ENCODE results near the gene SCGB1C2.
"Not testable (repeated sequence)": the region's sequence is repeated elsewhere in the genome, so short reads cannot be mapped to it uniquely, and the experiment has no call there.

SCGB1C2 gene

DNA sequence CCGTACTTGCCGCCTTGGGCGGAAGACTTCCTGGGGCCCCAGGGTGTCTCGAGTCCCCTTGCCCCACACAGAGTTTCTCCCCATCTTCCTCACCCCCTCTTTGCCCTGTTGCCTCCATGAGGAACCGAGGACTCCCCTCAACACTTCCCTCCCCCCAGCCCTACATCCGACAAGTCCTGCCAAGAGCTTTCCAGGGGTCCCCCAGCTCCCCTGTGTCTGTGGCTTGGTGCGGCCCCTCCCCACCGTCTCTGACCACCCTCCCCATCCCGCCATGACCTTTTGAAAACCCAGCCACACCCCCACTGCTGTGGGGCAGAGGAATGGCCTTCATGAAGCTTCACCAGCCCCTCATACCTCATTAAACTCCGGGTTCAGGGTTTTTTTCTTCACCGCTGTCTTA is 11.4 kb downstream of the SCGB1C2 start:
- DNase-seq (ENCODE audit: low read depth in 2 of 2), result no peak

DNA sequence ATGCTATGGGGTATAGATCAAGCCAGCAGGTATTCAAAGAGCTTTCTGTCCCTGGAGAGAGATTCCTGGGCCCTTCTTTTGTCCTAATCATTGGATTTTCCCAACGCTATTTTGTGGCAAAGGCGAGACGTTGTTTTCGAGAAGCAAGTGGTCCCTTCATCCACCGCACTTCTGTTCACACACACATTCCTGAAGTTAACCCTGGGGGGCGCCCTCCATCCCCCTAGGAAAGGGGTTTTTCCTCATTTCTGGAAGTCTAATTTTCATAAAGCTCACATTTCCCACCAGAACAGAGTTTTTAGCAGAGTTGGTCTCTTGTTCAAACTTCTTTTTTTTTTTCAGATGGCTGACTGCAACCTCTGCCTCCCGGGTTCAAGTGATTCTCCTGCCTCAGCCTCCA is 11.9 kb downstream of the SCGB1C2 start:
- DNase-seq (ENCODE audit: low read depth in 2 of 2), result no peak

DNA sequence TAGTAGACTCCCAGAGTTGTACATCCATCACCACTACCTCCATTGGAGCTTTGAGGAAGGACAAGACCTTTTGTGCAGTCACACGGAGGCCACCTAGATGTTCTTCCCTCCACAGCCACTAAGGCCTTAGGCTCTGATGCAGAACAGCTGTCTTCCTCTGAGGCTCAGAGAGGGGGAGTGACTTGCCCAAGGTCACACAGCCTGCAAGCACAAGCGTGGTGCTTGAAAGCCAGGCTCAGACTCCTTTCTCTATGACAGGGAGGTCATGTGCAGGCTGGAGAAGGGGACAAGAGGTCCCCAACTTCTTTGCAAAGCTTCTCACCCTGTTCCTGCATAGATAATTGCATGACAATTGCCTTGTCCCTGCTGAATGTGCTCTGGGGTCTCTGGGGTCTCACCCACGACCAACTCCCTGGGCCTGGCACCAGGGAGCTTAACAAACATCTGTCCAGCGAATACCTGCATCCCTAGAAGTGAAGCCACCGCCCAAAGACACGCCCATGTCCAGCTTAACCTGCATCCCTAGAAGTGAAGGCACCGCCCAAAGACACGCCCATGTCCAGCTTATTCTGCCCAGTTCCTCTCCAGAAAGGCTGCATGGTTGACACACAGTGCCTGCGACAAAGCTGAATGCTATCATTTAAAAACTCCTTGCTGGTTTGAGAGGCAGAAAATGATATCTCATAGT is 12.7 kb downstream of the SCGB1C2 start:
- DNase-seq (ENCODE audit: low read depth in 2 of 2), result no peak

DNA sequence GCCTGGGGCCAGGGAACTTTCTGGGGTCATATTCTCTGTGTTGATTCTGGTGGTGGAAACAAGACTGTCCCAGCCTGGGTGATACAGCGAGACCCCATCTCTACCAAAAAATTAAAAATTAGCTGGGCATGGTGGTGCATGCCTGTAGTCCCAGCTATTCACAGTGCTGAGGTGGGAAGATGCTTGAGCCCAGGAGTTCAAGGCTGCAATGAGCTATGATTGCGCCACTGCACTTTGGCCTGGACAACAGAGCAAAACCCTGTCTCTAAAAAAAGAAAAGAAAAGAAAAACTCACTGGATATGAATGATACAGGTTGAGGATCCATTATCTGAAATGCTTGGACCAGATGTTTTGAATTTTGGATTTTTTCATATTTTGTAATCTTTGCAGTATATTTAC is 13.6 kb downstream of the SCGB1C2 start:
- no peak for DNase-seq (ENCODE audit: low read depth in 2 of 2)

DNA sequence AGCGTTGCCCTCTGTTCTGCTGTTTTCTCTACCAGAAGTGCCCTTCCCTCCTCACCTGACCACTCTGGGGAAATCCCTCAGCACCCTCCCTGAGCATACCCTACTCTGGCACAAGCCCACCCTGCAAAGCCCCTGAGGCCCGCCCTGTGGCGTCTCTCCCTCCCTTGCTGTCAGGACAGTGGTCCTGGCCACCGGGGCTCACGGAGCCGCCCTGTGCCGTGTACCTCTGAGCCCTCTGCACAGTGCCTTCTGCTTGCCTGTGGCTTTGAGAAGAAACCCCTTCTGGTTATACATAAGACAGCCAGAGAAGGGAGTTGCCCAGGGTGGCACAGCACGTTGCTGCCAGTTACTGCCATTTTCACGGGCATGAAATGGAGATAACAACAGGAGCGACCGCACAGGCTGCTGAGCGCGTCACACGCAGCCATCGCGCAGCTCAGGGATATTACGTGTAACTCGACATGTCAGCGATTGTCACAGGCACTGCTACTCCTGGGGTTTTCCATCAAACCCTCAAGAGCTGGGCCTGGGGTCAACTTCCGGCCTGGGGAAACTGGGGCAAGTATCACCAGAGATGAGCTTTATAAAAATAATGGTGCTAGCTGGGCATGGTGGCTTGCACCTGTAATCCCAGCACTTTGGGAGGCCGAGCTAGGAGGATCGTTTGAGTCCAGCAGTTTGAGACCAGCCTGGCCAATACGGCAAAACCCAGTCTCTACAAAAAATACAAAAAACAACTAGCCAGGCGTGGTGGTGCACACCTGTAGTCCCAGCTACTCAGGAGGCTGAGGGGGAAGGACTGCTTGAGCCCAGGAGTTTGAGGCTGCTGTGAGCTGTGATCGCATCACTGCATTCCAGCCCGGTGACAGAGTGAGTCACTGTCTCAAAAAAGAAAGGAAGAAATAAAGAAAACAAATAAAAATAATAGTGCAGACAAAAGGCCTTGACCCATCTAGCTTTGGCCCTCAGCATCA is 14.8 kb downstream of the SCGB1C2 start:
- DNase-seq (ENCODE audit: low read depth in 2 of 2), result no peak

DNA sequence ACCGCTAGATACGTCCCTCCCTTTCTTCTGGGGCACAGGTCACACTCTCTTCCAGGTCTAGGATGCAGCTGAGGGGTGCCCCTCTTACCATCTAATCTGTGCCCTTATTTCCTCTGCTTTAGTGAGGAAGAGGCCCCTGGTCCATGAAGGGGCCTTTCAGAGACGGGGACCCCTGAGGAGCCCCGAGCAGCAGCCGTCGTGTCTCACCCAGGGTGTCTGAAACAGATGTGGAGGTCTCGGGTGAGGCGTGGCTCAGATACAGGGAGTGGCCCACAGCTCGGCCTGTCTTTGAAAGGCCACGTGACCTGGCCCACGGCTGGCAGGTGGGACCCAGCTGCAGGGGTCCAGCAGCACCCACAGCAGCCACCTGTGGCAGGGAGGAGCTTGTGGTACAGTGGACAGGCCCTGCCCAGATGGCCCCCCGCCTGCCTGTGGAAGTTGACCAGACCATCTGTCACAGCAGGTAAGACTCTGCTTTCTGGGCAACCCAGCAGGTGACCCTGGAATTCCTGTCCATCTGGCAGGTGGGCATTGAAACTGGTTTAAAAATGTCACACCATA is 15.6 kb downstream of the SCGB1C2 start:
- no peak for DNase-seq (ENCODE audit: low read depth in 2 of 2)

DNA sequence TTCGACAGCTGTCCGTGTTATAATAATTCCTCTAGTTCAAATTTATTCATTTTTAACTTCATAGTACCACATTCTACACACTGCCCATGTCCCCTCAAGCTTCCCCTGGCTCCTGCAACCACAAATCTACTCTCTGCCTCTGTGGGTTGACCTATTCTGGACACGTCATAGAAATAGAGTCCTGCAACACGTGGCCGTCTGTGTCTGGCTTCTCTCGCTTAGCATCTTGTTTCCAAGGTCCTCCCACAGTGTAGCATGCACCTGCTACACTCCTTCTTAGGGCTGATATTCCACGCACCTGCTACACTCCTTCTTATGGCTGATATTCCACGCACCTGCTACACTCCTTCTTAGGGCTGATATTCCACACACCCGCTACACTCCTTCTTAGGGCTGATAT is 16.5 kb downstream of the SCGB1C2 start:
- no peak for DNase-seq (ENCODE audit: low read depth in 2 of 2)

DNA sequence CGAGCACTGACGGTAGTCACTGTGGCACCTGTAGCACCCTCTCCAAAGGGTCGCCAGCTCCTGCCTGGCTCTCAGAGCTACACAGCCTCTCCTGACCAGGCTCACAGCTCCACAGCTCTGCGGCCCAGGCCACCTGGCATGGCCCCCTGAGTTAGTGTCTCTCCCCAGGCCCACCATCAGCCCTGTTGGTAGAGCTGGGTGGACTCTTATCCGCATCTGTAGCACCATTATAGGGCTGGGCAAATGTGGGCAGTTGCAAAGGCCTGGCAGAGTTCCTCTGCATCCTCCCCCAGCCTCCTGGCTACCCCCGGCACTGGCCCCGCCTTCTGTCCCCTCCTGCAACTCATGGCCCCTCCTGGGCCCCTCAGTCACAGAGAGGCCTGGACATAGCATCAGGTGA is 18.2 kb downstream of the SCGB1C2 start:
- DNase-seq (ENCODE audit: low read depth in 2 of 2), result no peak

DNA sequence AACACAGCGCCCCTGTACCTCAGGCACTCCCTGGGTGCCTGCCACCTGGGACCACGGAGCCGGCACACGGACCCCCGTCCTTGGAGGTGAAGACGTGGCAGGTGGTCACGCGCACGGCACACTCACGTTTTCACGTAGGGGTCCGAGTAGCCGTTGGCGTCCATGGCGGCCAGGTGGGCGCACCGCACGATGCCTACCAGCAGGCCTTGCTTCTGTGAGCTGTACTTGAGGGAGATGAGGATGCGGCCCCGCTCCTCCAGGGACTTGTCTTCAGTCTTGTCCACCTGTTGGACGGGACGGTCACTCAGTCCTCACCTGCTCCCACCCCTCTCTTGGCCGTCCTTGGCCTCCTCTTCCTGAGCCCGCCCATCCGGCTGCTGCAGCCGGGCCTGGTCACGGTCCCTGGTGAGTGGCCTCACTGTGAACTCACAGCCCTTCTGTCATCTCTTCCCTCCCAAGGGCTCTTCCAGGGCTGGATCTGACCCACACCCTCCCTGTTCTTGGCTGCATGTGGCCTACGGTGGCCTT is 18.8 kb downstream of the SCGB1C2 start:
- DNase-seq (ENCODE audit: low read depth in 2 of 2), result no peak

DNA sequence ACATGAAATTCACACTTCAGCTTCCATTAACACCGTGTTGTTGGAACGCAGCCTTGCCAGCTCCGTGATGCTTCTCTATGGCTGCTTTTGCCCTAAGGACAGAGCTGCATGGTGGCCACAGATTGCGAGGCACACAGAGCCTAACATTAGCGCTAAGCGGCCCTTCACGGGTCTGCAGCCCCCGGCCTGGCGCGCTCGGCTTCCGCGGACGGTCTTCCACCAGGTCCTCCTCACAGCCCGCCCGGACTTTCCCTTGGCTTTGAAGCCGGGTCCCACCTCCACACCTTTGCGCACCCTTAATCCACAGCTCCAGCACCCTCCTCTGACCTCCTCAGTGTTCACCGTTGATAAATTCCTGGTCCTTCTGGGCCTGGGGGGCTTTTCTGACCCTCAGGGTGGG is 19.6 kb downstream of the SCGB1C2 start:
- no peak for DNase-seq (ENCODE audit: low read depth in 2 of 2)

DNA sequence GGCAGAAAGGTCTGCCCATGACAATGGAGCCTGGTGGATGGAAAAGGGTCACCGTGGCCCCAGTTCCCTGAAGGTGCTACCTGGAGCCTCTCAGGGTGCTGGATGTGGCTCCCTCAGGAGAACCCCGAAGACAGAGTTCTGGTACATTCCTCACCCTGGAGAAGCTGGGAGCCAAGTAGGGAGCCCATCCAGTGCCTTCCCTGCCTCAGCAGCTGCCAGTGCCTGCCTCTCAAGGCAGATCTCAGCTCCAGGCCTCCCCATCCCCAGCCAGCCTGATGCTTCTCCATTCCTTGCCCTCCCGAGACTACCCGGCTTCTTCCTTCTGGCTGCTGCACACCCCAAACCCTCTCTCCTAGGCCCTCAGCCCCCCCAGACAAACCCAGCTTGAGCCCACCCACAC is 20.5 kb downstream of the SCGB1C2 start:
- no peak for DNase-seq (ENCODE audit: low read depth in 2 of 2)

DNA sequence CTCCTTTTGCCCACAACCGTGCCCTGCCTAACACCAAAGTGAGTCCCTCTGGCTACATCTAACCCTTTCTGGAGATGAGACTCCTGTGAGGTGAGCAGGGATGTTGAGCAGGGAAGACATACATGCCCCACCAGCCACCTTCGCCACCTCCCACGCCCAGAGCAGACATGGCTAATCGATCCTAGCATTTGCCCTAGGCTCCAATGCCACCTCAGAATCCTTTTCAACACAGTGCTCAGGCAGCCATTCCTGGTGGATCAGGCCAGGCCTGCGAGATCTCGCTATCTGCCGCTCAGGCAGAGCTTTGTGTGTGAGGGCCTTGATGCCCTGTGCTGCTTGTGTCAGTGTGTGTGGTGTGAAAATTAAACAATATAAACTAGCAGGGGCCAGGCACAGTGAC is 21.0 kb downstream of the SCGB1C2 start:
- no peak for DNase-seq (ENCODE audit: low read depth in 2 of 2)

DNA sequence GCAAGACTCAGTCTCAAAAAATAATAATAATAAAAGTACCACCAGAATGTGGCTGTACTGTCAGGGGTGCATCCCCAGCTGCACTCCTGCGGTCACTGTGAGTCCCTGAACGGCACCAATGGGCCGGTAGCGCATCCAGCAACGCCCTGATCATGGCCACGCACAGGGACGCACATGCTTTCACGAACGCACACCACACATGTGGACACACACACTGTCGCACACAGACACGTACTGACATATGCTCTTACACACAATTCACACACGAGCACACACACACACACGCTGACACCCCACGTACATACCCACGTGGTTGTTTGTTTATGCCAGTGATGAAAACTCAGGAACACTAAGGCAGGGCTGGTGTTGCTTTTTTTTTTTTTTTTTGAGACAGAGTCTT is 22.2 kb downstream of the SCGB1C2 start:
- no peak for DNase-seq (ENCODE audit: low read depth in 2 of 2)

DNA sequence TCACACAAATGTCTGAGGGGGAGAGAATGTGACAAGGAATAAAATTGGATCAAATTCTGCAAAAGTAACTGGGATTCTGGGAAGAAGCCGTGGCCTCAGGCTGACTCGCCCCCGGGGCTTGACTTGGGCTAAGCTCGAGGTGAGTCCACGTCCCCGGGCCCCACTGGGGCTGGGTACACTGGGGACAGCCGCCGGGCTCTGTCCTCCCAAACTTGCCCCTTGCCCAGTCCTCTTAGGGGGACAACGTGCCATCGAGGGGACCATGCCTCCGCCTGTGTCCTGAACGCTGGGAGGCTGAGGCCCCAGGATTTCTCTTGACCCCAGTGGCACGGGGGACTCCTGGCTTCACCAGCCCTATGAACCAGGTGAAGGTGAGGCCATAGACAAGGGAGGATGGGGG is 23.0 kb downstream of the SCGB1C2 start:
- DNase-seq (ENCODE audit: low read depth in 2 of 2), result no peak

DNA sequence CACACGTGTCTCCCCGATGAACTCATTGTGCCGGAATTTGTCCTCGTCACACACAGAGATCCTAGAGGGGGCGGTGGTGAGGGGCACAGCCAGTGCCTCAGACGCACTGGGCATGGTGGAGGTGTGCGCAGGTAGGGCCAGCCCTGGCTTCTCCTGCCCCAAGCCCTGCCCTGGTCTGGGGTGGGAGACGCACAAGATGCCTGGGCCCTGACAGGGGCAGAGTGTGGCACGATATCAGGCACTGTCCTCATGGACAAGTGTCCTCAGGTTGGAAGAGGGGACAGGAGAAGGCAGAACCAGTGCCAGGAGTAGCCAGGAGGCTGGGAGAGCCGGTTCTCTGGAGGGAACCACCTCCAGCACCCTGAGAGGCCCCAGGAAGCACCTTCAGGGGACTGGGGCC is 24.1 kb downstream of the SCGB1C2 start:
- no peak for DNase-seq (ENCODE audit: low read depth in 2 of 2)

DNA sequence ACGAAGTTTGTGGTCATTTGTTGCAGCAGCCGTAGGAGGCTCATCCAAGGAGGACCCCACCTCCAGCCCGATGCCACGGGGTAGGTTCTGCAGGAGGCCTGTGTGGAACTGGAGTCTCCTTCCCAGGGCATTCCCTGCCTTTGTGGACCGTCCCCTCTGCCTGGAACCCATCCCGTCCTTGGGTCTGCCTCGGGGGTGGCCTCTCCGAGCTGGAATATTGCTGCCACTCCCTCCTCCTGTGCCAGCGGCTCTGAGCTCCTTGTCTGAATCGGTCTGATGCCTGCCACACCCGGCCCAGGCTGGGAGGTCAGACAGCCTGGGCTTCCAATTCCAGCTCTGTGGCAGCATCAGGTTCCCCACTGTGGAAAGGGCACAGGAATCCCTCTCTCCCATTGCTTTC is 25.3 kb downstream of the SCGB1C2 start:
- no peak for DNase-seq (ENCODE audit: low read depth in 2 of 2)

DNA sequence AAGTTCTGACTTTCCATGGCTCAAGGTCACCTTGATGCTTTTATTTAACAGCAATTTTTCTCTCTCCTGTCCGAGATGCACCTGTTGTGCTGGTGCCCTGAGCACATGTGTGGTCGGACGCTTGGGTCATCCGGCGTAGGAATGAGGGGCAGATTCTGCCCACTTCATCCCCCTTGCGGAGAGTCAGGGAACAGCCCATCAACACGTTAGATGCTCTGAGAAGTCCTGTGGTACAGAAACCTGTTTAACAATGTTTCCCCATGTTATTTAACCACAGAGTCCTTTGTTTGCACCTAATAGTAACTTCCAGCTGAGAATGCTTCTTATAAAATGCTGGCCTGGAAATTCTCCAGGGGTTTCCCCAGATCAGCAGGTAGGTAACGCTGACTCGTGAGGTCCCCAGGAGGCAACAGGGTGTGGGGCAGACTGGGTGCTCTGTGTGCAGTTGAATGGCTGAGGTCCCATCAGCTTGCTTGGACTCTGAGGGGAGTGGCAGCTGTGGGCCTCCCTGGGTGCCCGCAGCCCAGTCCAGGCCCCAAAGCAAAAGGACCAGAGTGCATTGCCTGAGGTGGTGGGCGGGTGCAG is 26.2 kb downstream of the SCGB1C2 start:
- no peak for DNase-seq (ENCODE audit: low read depth in 2 of 2)

DNA sequence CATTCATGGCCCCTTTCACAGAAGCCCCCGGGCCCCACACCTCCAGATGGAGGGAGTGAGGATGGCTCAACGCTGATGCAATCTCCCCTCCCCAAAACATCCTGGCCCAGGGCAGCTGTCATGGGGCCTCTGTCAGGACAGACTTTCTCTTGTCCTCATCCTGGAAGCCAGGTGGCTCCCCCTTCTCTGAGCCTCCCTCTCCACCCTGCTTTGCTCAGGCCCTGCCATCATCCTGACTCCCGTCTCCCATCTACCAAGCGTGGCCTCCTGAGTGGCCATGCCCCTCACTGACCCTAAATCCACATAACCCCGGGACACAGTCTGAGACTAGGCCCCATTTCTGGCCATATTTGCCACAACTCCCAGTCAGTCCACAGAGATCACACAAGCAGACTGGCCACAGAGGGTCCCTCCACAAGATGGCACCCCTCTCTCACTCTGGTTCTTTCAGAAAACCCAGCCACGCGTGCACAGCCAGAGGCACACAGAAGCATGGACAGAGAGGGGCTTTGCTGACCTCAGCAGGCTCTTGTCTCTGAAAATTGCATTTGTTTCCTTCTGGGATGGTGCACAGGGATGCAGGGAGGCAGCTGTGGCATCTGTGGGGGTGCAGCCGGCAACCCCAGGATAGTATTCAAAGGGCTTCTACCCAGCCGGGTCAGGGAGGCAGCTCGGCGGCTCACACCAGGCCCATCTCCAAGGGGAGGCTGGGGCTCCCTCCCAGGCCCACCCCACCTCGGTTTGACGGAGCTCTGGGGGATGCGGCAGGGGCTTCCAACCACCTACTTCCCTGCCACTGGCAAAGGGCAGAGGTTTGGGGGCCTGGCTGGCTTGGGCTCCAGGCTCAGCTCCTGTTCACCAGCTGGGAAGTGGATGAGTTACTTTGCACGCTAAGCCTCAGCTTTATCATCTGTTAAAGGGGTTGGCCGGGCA is 27.2 kb downstream of the SCGB1C2 start:
- no peak for DNase-seq (ENCODE audit: low read depth in 2 of 2)

DNA sequence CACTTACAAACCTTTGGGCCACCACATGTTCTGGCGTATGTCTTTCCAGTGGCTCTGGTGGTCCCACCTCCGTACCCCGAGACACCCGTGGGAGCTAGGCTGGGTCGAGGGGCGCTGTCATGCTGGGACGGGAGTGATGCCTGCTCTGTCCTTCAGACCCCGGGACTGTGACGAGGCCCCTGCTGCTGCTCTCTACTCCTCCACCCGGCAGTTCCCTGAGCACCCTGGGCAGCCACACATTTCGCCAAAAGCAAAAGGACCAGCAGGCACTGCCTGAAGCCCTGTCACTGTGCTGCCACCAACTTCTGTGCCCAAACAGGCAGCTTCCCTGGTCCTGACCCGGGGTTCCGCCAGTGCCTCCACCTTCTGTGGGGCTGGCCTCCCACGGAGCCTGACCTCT is 28.6 kb downstream of the SCGB1C2 start:
- no peak for DNase-seq (ENCODE audit: low read depth in 2 of 2)

DNA sequence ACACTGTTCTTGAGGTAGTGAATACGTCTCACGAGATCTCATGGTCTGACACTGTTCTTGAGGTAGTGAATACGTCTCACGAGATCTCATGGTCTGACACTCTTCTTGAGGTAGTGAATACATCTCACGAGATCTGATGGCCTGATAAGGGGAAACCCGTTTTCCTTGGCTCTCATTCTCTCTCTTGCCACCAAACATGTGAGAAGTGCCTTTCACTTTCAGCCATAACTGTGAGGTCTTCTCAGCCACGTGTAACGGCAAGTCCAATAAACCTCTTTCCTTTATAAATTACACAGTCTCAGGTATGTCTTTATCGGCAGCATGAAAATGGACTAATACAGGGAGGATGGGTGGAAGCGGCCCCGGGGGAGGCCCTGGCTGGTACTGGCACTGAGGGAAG is 31.2 kb downstream of the SCGB1C2 start:
- not testable (repeated sequence) for DNase-seq (ENCODE audit: low read depth in 2 of 2)

DNA sequence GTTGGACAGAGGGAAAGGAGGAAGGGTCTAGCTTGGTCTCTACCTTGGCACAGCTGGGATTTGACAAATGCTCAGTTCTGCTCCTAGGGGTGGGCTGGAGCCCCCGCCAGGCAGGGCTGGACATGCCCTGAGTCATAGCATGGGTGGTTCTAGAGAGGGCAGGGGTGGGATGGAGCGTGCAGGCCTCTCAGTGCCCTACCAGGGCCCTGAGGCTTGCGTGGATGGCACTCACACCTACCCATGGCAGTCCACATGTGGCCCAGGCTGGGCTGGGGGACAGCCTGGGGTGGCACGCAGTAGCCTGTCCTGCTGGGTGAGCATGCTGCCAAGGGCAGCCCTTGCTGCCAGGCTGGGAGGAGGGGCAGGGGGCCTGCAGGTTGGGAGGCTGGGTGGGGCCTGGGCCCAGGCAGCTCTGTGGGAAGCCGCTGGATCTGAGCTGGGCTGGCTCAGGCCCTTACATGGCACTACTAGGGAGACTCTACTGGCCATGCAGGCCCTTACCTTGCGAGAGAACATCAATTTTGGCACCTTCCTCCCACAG is 32.8 kb downstream of the SCGB1C2 start:
- DNase-seq (ENCODE audit: low read depth in 2 of 2), result no peak

Measured in fibroblast of skin of left biceps (primary cell).